SK-N-MC (cell line): ENCODE data around the gene GRK4.

ENCODE experiments used
- DNase-seq: peaks from one replicate; pipeline ENCODE4 v3.0.0-alpha.2; 2011; ENCODE audit warnings: low read depth, low spot score
- H3K27ac ChIP-seq: fragments of 200-600 bp; sonication (generic); 2 replicates; pipeline ENCODE4 v1.5.1; 2016; ENCODE audit warnings: mixed run types
- H3K36me3 ChIP-seq: fragments of 200-600 bp; sonication (generic); 2 replicates; pipeline ENCODE4 v1.6.1; 2017; ENCODE audit warnings: antibody characterized with exemption, low read length, mixed read lengths; ENCODE audit not compliant: insufficient read depth
- H3K4me3 ChIP-seq: fragments of 200-600 bp; sonication (generic); 2 replicates; pipeline ENCODE4 v1.5.1; 2016
- H3K9ac ChIP-seq: fragments of 200-600 bp; sonication (generic); 2 replicates; pipeline ENCODE4 v1.8.0; 2017; ENCODE audit warnings: mixed run types, mixed read lengths; ENCODE audit not compliant: insufficient read length
- H3K9me3 ChIP-seq: fragments of 200-600 bp; sonication (generic); 2 replicates; pipeline ENCODE4 v1.6.1; 2017; ENCODE audit warnings: low read depth, mild to moderate bottlenecking, antibody characterized with exemption, low read length, moderate library complexity, mixed read lengths
- EZH2 ChIP-seq: fragments of 200-600 bp; sonication (generic); IDR thresholded peaks from one replicate; pipeline ENCODE4 v1.6.1; 2017; ENCODE audit warnings: antibody characterized with exemption
- FOXP2 ChIP-seq: optimal IDR thresholded peaks from 2 replicates; pipeline ENCODE3; 2011; ENCODE audit warnings: mild to moderate bottlenecking, moderate library complexity; ENCODE audit not compliant: insufficient read depth; ENCODE audit errors: extremely low read length, control extremely low read depth
- POLR2AphosphoS5 ChIP-seq: IDR thresholded peaks from 2 replicates; pipeline ENCODE4 v1.6.1; 2012; ENCODE audit warnings: mild to moderate bottlenecking, low read depth, low read length, borderline replicate concordance

GRK4 gene

DNA sequence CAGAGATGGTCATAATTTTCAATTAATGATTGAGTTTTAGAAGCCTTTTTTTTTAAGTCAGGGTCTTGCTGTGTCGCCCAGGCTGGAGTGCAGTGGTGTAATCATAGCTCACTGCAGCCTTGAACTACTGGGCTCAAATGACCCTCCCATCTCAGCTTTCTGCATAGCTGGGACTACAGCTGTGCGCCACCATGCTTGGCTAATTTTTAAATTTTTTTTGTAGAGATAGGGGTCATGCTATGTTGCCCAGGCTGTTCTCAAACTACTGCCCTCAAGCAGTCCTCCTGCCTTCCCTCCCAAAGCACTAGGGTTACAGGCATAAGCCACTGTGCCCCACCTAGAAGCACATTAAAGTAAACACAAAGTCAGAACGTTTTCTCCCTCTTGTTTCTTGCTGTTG, 59.3 kb downstream of the GRK4 start:
- no peaks in the 10 kb centered on the region for H3K36me3 ChIP-seq
- TF ChIP-seq POLR2AphosphoS5 (no peak), FOXP2 (no peak), EZH2 (no peak)
- no peak overlapping the region for H3K27ac ChIP-seq
- no peak overlapping the region for H3K4me3 ChIP-seq
- no peak overlapping the region for H3K9ac ChIP-seq
- DNase-seq = no peak
- no peaks in the 10 kb centered on the region for H3K9me3 ChIP-seq

GRCh38 chr4:3025881-3026280, 62.5 kb downstream of the GRK4 start:
- no peak for DNase-seq
- Histone ChIP-seq H3K4me3 (no peak overlapping the region), H3K36me3 (no peaks in the 10 kb centered on the region), H3K27ac (no peak overlapping the region), H3K9me3 (no peaks in the 10 kb centered on the region), H3K9ac (no peak overlapping the region)
- no peak for TF ChIP-seq EZH2
- TF ChIP-seq FOXP2 = no peak
- TF ChIP-seq POLR2AphosphoS5 = no peak

DNA sequence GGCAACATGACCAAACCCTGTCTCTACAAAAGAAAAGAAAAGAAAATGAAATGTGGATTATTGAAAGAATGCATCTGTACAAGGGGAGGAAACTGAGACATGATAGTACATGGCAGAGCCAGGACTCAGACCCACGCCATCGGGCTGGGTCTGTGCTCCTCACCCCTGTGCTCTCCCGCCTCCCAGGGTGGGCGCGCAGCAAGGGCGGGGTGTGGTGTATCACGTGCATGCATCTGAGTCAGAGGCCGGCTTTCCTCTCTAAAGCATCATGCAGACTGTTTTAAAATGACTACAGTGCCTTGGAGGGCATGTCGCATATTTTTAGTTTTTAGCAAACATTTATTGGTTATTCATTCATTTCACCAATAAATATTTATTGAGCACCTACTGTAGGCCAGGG, 63.2 kb downstream of the GRK4 start:
- TF ChIP-seq EZH2 (no peak), FOXP2 (no peak), POLR2AphosphoS5 (no peak)
- no peak for DNase-seq

DNA sequence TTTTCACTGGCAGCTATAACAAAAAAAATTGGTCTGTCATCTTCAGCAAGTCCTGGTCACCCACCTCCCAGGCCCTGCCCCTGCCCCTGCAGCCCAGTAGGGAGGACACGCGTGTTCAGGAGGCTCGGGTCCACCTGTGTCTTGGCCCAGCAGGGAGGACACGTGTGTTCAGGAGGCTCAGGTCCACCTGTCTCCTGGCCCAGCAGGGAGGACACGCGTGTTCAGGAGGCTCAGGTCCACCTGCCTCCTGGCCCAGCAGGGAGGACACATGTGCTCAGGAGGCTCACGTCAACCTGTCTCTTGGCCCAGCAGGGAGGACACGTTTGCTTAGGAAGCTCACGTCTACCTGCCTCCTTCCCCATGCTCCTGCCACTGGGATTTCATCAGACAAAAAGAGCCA, 66.1 kb downstream of the GRK4 start:
- no peak overlapping the region for H3K27ac ChIP-seq
- no peak overlapping the region for H3K9ac ChIP-seq
- H3K36me3 ChIP-seq = no peaks in the 10 kb centered on the region
- H3K4me3 ChIP-seq = no peak overlapping the region
- no peak for DNase-seq
- TF ChIP-seq POLR2AphosphoS5 (no peak), EZH2 (no peak), FOXP2 (no peak)
- no peaks in the 10 kb centered on the region for H3K9me3 ChIP-seq

More for the DNA sequence above, 63.2 kb downstream of the GRK4 start:
- no peak overlapping the region for H3K9ac ChIP-seq
- H3K9me3 ChIP-seq = no peaks in the 10 kb centered on the region
- no peak overlapping the region for H3K27ac ChIP-seq
- no peak overlapping the region for H3K4me3 ChIP-seq
- no peaks in the 10 kb centered on the region for H3K36me3 ChIP-seq

- Histone ChIP-seq H3K9ac (no peak overlapping the region), H3K36me3 (no peaks in the 10 kb centered on the region), H3K9me3 (no peaks in the 10 kb centered on the region), H3K27ac (no peak overlapping the region), H3K4me3 (no peak overlapping the region)
- DNase-seq = no peak
- TF ChIP-seq POLR2AphosphoS5 (no peak), EZH2 (no peak), FOXP2 (no peak)
Observed at GRCh38 chr4:3030566-3031356, 67.4 kb downstream of the GRK4 start.

- no peaks in the 10 kb centered on the region for H3K9me3 ChIP-seq
- TF ChIP-seq FOXP2 = no peak
- TF ChIP-seq EZH2 = no peak
- TF ChIP-seq POLR2AphosphoS5 = no peak
- H3K4me3 ChIP-seq = no peak overlapping the region
- H3K36me3 ChIP-seq = no peaks in the 10 kb centered on the region
- no peak for DNase-seq
- no peak overlapping the region for H3K9ac ChIP-seq
- H3K27ac ChIP-seq = no peak overlapping the region
Observed at GRCh38 chr4:3031357-3032082, 68.1 kb downstream of the GRK4 start.

DNA sequence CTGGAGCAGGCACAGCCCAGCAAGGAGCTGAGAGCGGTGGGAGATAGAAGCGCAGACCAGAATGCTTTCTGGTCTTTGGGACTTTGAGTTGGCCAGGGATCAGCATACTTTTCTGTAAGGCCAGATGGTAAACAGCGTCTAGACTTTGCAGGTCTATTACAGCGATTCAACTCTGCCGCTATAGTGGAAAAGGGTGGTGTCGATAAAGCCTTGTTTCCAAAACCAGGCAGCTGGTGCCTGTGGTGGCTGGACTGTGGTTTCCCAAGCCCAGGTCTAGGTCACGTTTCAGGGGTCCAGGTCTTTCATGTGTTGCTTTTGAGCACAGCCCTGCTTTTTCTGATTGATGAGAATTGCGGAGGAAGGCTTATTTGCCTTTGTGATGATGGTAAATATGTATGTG, 70.9 kb downstream of the GRK4 start:
- Histone ChIP-seq H3K27ac (no peak overlapping the region), H3K4me3 (no peak overlapping the region), H3K36me3 (no peaks in the 10 kb centered on the region), H3K9me3 (no peaks in the 10 kb centered on the region), H3K9ac (no peak overlapping the region)
- TF ChIP-seq POLR2AphosphoS5 (no peak), EZH2 (no peak), FOXP2 (no peak)
- no peak for DNase-seq

GRCh38 chr4:3035249-3035648, 71.9 kb downstream of the GRK4 start:
- no peak for TF ChIP-seq FOXP2
- no peak for TF ChIP-seq POLR2AphosphoS5
- no peak for TF ChIP-seq EZH2

DNA sequence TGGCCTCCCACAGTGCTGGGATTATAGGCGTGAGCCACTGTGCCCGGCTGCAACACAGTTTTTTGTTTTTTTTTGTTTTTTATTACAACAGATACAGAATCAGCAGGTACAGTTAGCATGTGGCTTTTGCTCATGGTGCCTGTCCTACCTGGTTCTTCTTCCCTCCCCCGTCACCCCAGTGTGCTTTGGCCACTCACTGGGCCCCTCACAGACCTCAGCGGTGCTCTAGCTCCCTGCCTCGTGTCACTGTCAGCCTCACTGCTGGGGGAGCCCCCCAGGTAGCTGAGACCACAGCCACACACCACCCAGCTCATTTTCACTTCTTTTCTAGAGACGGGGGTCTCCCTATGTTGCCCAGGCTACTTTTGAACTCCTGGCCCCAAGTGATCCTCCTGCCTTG, 72.3 kb downstream of the GRK4 start:
- no peak overlapping the region for H3K4me3 ChIP-seq
- no peaks in the 10 kb centered on the region for H3K9me3 ChIP-seq
- no peak overlapping the region for H3K27ac ChIP-seq
- DNase-seq = no peak
- no peak overlapping the region for H3K9ac ChIP-seq
- no peaks in the 10 kb centered on the region for H3K36me3 ChIP-seq
- TF ChIP-seq POLR2AphosphoS5 (no peak), EZH2 (no peak), FOXP2 (no peak)

More at GRCh38 chr4:3035249-3035648, 71.9 kb downstream of the GRK4 start:
- no peak overlapping the region for H3K9ac ChIP-seq
- no peak overlapping the region for H3K27ac ChIP-seq
- no peaks in the 10 kb centered on the region for H3K9me3 ChIP-seq
- no peak for DNase-seq
- no peaks in the 10 kb centered on the region for H3K36me3 ChIP-seq
- H3K4me3 ChIP-seq = no peak overlapping the region
